ENCODE data around the gene PIK3R2.
"Not testable (repeated sequence)": the region's sequence is repeated elsewhere in the genome, so short reads cannot be mapped to it uniquely, and the experiment has no call there.

The PIK3R2 gene

DNA sequence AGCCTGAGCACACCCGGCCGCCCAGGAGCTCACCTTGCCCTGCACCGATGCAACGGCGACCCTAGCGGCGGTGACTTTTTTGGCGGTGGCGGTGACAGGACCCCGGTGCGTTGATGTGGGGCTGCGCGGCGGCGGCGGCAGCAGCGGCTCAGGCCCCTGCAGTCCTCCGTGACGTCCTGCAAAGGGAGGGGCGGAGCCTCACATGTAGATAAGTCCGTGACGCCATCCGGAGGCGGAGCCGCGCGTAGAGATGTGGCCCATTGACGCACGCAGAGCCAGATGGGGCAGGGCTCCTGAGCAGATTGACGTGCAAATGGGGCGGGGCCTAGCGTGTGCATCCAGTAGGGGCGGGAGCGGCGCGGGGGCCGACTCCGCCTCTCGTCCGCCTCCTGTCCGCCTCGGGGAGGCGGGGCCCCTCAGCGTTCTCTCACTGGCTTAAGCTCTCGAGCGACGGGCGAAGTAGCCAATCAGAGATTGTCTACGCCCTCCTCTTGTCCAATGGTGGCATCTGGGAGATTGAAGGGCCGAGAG lies 51.0 kb downstream of the PIK3R2 start, which contains the start of gene RAB3A:
Gene RAB3A, minus strand, starts transcription at position 180 of the 531 bp plus-strand sequence. CDS start 1,302 bp downstream, outside the sequence.
- peak; percentile 100 for DNase-seq (ENCODE audit: low spot score)

GRCh38 chr19:18204394-18205199 lies 51.6 kb downstream of the PIK3R2 start:
- no peak for DNase-seq (ENCODE audit: low spot score)

DNA sequence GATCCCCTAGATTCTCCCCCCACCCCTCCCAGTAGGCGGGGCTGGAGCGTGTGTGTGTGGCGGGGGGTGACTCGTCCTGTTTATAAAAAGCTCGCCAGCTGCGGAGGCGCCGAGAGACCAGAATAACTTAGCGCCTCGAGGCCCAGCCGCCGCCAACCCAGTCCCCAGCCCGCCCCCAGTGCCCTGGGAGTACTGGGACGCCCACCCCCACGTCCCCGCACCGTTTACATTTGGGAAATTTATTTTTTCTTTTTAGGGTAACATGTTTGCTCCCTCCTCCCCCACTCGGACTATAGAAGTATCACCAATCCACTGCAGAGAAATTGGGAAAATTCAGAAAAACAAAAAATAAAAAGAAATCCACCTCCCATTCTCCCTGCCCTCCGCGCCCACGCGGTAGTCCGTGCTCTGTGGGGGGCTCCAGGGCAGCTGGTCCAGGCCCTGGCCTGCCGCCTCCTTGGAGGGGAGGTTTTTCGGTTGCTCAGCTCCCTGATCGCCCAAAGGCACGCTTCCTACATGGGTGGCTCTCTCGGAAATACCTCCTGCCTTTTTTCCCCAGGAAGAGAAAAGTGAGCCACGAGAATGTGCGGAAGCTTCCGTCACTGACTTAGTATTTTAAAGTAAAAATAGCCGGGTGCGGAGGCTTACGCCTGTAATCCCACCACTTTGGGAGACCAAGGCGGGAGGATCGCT lies 52.4 kb downstream of the PIK3R2 start:
- peak; percentile 58 for DNase-seq (ENCODE audit: low spot score)

DNA sequence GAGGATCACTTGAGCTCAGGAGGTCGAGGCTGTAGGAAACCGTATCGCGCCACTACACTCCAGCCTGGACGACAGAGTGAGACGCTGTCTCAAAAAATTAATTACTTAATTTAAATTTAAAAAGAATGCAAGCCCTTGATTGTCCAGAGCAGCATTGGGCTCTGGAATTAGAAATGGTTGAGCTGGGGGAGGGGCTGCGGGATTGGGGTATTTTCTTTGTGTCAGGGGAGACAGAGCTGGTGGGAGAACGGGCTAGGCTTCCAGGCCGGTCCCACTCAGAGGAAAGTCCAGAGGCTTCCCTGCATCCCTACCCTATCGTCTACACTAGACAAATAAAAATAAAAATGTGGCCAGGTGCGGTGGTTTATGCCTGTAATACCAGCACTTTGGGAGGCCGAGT lies 53.1 kb downstream of the PIK3R2 start:
- DNase-seq (ENCODE audit: low spot score): no peak

GRCh38 chr19:18208098-18208951 lies 55.4 kb downstream of the PIK3R2 start:
- no peak for DNase-seq (ENCODE audit: low spot score)

DNA sequence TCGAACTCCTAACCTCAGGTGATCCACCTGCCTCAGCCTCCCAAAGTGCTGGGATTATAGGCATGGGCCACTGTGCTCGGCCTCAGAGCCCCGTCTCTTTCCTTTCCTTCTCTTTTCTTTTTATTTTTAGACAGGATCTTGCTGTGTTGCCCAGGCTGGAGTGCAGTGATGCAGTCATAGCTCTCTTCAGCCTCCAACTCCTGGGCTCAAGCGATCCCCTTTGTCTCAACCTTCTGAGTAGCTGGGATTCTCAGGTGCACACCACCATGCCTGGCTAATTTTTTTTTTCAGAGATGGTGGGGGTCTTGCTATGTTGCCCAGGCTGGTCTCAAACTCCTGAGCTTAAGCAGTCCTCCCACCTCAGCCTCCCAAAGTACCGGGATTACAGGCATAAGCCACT lies 56.9 kb downstream of the PIK3R2 start:
- DNase-seq (ENCODE audit: low spot score): not testable (repeated sequence)

DNA sequence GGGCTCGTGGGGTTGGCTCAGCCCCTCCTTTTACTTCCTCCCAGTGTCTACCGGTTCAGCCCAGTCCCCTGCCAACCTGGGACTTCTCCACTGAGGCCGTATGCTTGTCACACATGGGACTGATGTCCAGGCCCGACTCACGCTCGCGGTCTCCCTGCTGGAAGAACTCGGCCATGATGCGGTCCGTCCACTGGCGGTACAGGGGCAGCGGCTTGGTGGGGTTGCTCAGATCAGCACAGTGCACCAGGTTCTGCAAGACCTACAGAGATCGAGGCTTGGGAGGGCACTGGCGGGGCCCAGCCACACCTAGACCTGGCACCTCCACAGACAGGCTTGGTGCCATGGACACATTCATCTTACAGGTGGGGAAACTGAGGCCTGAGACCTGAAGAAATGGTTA lies 58.7 kb downstream of the PIK3R2 start:
- DNase-seq (ENCODE audit: low spot score): no peak

DNA sequence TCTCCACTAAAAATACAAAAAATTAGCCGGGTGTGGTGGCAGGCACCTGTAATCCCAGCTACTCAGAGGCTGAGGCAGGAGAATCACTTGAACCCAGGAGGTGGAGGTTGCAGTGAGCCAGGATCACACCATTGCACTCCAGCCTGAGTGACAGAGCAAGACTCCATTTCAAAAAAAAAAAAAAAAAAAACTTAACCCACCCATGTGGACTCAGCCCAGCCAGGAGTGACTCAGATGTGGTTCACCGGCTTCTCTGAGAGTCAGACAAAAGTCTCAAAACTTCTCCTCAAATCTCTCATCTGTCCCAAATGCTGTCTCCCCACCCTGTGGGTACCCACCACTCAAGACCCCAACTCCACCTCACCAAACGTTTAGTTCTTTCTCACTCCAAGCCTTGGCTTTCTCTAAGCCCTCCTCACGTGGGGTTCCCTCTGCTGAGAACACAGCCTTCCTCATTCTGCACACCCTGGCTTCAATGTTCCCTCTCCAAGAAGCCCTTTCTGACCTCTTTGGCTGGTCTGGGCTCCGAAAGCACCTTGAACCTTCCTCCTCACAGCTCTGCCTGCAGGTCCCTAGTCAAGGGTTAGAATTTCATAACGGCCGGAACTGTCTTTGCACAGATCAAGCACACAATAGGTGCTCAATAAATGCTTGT lies 61.9 kb downstream of the PIK3R2 start:
- no peak for DNase-seq (ENCODE audit: low spot score)

GRCh38 chr19:18216789-18217188 lies 63.8 kb downstream of the PIK3R2 start:
- DNase-seq (ENCODE audit: low spot score): no peak

DNA sequence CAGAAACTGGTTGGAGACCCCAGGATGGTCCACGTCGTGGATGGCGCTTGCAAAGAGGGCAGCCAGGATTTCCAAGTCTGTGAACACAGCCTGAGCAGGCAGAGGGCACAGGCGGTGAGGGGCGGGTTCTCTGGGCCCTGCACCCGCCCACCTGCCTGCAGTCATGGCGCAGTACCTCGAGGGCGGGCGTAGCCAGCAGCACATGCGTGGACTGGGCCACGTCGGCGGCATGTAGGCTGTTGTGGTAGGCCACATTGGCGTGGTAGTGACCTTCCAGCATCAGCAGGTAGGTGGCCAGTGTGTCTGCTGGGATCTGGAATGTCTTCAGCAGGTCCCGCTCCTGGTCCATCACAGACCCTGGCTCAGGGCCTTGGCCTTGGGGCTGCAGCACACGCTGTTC lies 65.2 kb downstream of the PIK3R2 start:
- no peak for DNase-seq (ENCODE audit: low spot score)

GRCh38 chr19:18218600-18218999 lies 65.6 kb downstream of the PIK3R2 start:
- no peak for DNase-seq (ENCODE audit: low spot score)
